Measurements from ENCODE around the gene CDC6.

The CDC6 gene

DNA sequence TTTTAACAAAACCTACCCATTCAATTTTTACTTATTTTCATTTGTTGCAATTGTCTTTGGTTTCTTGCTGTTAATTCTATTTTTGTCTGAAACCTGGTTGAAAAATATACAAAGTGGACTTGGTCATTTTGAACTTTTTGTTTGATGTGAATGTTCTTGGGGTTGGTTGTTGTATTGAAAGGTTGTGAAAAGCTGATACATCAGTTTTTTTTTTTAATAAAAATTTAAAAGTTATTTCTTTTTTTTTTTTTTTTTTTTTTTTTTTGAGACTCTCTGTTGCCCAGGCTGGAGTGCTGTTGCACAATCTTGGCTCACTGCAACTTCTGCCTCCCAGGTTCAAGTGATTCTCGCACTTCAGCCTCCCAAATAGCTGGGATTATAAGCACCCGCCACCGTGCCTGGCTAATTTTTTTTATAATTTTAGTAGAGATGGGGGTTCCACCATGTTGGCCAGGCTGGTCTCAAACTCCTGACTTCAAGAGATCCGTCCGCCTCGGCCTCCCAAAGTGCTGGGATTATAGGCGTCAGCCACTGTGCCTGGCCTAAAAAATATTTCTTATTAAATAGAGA lies 39.7 kb upstream of the CDC6 start:
- TF ChIP-seq, protein P1, sequence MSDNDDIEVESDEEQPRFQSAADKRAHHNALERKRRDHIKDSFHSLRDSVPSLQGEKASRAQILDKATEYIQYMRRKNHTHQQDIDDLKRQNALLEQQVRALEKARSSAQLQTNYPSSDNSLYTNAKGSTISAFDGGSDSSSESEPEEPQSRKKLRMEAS (IDR thresholded peaks at IDR 0.05; ENCODE audit: low read depth, low read length), result no peak
- TF ChIP-seq MYC (IDR thresholded peaks at IDR 0.05; ENCODE audit: low read depth, low read length), result no peak
- TF ChIP-seq POLR2A (IDR thresholded peaks at IDR 0.05; ENCODE audit: extremely low read depth, insufficient read length), result no peak
- TF ChIP-seq, protein P2, sequence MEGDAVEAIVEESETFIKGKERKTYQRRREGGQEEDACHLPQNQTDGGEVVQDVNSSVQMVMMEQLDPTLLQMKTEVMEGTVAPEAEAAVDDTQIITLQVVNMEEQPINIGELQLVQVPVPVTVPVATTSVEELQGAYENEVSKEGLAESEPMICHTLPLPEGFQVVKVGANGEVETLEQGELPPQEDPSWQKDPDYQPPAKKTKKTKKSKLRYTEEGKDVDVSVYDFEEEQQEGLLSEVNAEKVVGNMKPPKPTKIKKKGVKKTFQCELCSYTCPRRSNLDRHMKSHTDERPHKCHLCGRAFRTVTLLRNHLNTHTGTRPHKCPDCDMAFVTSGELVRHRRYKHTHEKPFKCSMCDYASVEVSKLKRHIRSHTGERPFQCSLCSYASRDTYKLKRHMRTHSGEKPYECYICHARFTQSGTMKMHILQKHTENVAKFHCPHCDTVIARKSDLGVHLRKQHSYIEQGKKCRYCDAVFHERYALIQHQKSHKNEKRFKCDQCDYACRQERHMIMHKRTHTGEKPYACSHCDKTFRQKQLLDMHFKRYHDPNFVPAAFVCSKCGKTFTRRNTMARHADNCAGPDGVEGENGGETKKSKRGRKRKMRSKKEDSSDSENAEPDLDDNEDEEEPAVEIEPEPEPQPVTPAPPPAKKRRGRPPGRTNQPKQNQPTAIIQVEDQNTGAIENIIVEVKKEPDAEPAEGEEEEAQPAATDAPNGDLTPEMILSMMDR (IDR thresholded peaks at IDR 0.05; ENCODE audit: low read depth, low read length), result no peak

DNA sequence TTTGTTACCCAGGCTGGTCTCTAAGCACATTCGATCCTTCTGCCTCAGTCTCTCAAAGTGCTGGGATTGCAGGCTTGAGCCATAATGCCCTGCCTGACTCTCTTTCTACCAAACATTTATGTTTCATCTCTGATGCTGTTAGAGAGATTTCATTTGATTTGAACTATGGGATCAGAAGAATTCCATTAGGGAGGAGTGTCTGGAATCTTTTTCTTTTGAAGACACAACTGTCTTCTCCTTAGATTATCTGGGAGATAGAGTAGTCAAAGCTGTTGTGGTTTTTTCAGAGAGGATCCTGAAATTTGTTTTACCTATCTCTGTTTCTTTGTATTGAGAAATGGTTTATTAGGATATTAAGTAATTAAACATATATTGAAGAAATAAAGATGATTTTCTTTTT lies 39.2 kb upstream of the CDC6 start:
- no peak overlapping the region for H3K4me3 ChIP-seq (ENCODE audit: low read depth, low read length)
- TF ChIP-seq MYC (IDR thresholded peaks at IDR 0.05; ENCODE audit: low read depth, low read length) (no peak), POLR2A (IDR thresholded peaks at IDR 0.05; ENCODE audit: extremely low read depth, insufficient read length) (no peak)
- TF ChIP-seq, protein P2 (IDR thresholded peaks at IDR 0.05; ENCODE audit: low read depth, low read length), result no peak
- TF ChIP-seq, protein P1 (IDR thresholded peaks at IDR 0.05; ENCODE audit: low read depth, low read length), result no peak
- no peak for DNase-seq (ENCODE audit: low read depth)

More for the DNA sequence above, 39.7 kb upstream of the CDC6 start:
- H3K4me3 ChIP-seq (ENCODE audit: low read depth, low read length), result no peak overlapping the region
- peak; percentile 20 for DNase-seq (ENCODE audit: low read depth)

DNA sequence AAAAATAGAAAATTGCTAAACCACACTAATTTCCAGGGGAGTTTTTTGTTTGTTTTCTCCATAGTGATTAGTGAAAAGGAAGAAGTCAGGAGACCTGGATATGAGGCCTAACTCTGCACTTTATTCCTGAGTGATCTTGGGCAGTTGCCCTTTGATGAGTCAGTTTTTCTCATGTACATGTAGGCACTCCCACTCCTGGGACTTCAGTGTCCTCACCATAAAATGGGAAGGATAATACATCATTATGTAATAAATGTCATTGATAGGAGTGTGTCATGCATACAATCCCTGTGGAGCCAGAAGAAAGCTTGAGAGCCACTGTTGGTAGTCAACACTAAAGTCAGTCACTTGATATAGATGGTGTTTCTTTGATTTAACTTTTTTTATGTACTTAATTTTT lies 36.1 kb upstream of the CDC6 start:
- TF ChIP-seq, protein P1 (IDR thresholded peaks at IDR 0.05; ENCODE audit: low read depth, low read length), result no peak
- no peak for TF ChIP-seq MYC (IDR thresholded peaks at IDR 0.05; ENCODE audit: low read depth, low read length)
- TF ChIP-seq POLR2A (IDR thresholded peaks at IDR 0.05; ENCODE audit: extremely low read depth, insufficient read length), result no peak
- TF ChIP-seq, protein P2 (IDR thresholded peaks at IDR 0.05; ENCODE audit: low read depth, low read length), result no peak
- peak; percentile 42 for DNase-seq (ENCODE audit: low read depth)
- H3K4me3 ChIP-seq (ENCODE audit: low read depth, low read length), result no peak overlapping the region

DNA sequence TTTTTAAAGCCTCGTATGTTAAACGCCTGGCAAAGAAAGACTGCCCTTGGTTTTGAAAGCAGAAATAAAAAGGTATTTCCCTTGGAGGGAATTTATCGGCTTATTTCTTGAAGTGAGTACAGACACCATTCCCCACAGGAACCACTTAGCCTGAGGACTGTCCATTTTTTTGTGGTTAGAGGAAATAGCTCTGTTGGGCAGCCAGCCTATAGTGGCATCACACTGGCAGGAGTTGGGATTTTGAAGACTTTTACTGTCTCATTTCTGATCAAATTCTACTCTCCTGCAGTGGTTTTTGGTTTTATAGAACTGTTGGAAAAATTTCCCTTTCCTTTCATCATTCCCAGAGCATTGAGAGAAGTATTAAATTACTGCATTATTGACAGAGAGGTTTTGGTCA lies 34.1 kb upstream of the CDC6 start:
- no peak overlapping the region for H3K4me3 ChIP-seq (ENCODE audit: low read depth, low read length)
- TF ChIP-seq MYC (IDR thresholded peaks at IDR 0.05; ENCODE audit: low read depth, low read length) (no peak), POLR2A (IDR thresholded peaks at IDR 0.05; ENCODE audit: extremely low read depth, insufficient read length) (no peak)
- TF ChIP-seq, protein P1 (IDR thresholded peaks at IDR 0.05; ENCODE audit: low read depth, low read length), result no peak
- TF ChIP-seq, protein P2 (IDR thresholded peaks at IDR 0.05; ENCODE audit: low read depth, low read length), result no peak
- no peak for DNase-seq (ENCODE audit: low read depth)

DNA sequence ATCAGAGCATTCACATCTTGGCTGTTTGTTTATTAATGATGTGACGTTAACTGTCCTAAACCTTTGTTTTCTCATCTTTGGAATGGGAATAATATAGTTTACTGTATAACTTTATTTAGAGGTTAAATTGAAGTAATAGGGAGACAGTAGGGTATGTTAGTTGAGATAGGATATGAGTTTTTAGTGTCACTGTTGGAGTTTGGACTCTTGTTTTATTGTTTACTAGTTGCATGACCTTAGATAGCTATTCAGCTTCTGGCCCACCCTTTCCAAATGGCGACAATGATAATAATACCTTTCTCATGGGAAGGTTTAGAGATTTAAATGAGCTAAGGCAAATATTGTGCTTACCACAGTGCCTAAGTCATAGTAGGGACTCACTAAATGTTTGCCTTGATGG lies 28.2 kb upstream of the CDC6 start:
- DNase-seq (ENCODE audit: low read depth), result no peak
- TF ChIP-seq, protein P1 (IDR thresholded peaks at IDR 0.05; ENCODE audit: low read depth, low read length), result no peak
- TF ChIP-seq MYC (IDR thresholded peaks at IDR 0.05; ENCODE audit: low read depth, low read length), result no peak
- TF ChIP-seq, protein P2 (IDR thresholded peaks at IDR 0.05; ENCODE audit: low read depth, low read length), result no peak
- no peak for TF ChIP-seq POLR2A (IDR thresholded peaks at IDR 0.05; ENCODE audit: extremely low read depth, insufficient read length)
- H3K4me3 ChIP-seq (ENCODE audit: low read depth, low read length), result no peak overlapping the region

Measured in NB4 (cell line).